ENCODE results near the gene EMC10.

Gene EMC10

DNA sequence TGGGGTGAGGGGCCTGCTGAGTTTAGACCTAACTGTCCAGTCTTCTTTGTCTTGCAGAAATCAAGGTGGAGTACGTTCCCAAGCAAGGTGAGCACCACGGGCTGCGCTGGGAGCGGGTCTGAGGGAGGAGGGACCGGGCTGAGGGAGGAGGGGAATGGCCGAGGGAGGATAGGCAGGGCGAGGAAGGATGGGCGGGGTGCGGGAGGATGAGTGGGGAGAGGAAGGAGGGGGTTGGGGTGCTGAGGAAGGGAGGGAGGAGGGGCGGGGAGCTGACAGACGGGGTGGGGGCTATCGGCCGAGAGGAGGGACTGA, 25.1 kb upstream of the EMC10 start:
- DNase-seq (ENCODE audit: low spot score), result no peak

DNA sequence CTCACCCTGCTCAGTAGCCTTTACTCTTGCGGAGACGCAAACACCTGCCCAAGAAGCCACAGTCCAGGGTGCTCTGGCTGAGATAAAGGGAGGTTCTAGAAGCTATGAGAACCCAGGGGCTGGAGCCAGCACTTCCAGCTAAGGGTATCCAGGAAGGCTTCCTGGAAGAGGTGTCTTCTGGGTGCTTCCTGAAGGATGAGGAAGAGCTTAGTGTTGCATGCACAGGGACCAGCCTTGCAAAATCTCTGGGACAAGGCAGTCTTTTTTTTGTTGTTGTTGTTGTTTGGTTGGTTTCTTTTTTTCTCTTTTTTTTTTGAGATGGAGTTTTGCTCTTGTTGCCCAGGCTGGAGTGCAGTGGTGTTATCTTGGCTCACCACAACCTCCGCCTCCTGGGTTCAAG, 23.1 kb upstream of the EMC10 start:
- DNase-seq (ENCODE audit: low spot score), result no peak

DNA sequence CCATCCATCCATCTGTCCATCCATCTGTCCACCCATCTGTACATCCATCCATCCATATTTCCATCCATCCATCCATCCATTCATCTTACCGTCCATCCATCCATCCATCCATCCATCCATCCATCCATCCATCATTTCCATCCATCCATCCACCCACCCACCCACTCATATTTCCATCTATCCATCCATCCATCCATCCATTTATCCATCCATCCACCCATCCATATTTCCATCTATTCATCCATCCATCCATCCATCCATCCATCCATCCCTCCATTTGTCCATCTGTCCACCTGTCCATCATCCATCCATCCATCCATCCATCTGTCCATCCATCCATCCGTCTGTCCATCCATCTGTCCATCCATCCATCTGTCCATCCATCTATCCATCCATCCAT, 20.3 kb upstream of the EMC10 start:
- DNase-seq (ENCODE audit: low spot score), result no peak

DNA sequence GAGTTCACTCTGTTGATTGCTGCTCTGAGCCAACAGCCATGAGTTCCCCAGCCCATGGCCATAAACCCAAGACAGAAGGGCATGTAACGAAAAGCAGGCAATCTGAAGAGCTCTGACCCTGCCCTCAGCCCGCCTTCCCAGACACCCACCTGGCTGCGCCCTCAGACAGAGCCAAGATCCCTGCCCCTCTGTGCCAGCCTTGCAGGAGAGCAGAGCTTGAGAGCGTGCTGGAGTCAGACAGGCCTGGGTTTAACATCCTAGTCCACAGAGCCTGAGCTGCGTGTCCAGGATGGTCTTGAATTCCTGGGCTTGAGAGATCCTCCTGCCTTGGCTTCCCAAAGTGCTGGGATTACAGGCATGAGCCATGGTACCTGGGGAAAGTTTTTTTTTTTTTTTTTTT, 19.0 kb upstream of the EMC10 start:
- DNase-seq (ENCODE audit: low spot score), result no peak

DNA sequence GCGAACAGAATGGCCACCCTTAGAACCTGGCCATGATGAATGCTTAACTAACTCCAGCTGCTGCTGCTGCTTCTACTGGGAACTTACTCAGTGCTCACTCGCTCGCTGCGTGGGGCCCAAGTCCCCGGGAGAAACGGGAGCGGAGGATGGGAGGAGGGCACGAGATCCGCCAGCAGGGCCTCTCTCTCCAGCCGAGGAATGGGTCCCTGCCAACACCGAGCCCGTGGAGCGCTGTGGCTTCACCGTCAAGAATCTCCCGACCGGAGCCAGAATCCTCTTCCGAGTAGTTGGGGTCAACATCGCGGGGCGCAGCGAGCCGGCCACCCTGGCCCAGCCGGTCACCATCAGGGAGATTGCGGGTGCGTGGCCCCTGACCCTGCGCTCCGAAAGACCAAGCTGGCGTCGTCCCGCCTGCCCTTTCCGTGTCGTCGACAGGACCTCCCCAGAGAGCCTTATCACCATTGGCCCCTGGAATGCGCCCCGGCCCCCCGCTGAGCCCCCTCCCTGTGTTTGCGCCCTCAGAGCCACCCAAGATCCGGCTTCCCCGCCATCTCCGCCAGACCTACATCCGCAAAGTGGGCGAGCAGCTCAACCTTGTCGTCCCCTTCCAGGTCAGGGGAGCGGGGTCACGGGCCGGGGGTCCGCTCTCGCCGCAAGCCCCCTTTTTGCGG, 17.8 kb upstream of the EMC10 start:
- DNase-seq (ENCODE audit: low spot score), result peak; percentile 29

DNA sequence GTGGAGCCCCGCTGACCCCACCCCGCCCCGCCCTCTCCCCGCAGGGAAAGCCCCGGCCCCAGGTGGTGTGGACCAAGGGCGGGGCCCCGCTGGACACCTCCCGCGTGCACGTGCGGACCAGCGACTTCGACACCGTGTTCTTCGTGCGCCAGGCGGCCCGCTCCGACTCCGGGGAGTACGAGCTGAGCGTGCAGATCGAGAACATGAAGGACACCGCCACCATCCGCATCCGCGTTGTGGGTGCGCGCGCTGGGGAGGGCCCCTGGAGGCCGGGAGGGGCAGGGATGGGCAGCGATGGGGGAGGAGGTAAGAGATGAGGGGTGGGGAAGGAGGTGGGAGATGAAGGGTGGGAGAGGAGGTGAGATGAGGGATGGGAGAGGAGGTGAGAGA, 17.2 kb upstream of the EMC10 start:
- DNase-seq (ENCODE audit: low spot score), result no peak

DNA sequence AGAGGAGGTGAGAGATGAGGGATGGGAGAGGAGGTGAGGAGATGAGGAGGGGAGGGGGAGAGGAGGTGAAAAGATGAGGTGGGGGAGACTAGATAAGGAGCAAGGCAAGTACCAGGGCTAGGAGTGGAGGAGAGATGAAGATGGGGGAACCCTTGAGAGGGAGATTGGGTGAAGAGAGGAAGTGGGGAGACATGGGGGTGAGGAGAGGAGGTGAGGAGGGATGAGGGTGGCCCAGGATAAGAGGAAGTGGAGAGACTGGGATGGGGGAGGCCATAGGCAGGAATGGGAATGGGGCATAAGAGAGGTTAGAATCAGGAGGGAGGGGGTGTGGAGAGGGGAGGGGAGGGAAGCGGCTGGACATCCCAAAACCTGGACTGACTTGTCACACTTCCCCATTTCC, 16.7 kb upstream of the EMC10 start:
- no peak for DNase-seq (ENCODE audit: low spot score)

DNA sequence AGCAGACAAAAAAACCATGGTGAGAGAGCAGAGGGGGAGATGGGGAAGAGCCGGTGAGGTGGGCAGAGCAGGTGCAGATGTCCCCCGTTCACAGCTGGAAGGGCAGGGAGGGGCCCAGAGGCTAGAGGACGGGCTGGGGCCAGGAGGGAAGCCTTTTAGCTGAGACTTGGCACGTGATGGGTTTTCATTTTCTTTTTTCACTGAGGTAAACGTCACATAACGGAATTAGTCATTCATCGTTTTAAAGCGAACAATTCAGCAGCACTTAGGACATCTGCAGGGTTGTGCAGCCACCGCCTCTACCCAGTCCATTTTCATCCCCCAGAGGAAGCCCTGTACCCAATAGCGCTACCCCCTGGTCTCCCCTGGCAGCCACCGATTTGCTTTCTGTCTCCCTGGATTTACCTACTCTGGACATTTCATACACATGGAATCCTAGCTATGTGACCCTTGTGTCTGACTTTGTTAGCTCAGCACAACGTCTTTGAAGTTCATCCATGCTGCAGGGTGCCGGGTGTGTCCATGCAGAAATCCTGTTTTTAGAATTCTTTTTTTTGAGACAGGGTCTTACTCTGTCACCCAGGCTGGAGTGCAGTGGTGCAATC, 16.0 kb upstream of the EMC10 start:
- peak; percentile 95 for DNase-seq (ENCODE audit: low spot score)

DNA sequence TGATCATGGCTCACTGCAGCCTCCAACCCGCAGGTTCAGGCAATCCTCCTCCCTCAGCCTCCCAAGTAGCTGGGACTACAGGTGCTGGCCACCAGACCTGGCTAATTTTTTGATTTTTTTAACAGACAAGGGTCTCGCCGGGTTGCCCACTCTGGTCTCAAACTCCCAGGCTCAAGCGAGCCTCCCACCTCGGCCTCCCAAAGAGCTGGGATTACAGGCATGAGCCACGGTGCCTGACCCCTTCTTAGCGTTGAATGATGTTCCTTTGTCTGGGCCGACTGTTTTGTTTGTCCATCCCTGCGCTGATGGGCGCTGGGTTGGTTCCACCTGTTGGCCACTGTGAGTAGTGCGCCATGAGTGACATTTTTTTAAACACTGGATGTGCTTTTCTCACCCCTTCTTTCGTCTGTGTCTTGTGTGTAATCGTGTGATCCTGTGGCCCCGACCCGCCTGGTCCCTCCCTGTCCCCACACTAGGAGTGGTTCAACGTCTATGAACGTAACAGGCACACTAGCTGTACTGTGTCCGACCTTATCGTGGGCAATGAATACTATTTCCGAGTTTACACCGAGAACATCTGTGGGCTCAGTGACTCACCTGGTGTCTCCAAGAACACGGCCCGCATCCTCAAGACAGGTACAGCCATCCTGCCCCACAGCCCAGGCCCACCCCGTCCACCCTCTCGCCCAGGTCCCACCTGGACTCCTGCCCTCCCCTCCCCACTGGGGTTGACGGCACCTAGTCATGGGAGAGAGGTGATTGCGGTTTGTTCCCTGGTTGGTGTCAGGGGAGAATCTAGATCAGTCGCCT, 15.0 kb upstream of the EMC10 start:
- peak; percentile 77 for DNase-seq (ENCODE audit: low spot score)

DNA sequence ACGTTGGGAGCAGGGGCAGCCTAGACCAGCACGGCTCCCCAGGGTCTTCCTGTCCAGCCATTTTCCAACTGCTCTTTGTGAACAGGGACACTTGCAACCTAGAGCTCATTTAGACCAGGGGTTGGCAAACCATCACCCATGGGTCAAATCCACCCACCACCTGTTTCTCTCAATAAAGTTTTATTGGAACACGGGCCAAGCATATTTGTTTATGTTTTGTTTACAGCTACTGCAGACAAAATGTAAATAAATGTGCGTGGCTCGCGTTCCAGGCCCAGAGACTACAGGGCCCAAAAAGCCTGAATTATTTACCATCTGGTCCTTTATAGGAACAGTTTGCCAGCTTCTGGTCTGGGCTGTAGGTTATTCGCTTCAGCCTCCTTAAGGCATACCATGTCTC, 13.3 kb upstream of the EMC10 start:
- DNase-seq (ENCODE audit: low spot score), result no peak

DNA sequence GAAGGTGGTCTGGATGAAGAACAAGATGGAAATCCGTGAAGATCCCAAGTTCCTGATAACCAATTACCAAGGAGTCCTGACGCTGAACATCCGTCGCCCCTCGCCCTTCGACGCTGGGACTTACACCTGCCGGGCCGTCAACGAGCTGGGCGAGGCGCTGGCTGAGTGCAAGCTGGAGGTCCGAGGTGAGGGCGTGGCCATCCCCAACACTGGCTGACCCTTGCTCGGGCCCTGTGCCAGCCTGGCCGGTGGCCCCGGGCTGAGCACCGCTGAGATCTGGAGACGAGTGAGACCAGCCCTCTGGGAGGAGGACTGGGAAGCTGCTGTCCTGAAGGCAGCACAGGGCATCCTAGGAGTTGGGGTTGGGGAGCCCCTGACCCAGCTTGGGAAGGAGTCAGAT, 12.0 kb upstream of the EMC10 start:
- no peak for DNase-seq (ENCODE audit: low spot score)

DNA sequence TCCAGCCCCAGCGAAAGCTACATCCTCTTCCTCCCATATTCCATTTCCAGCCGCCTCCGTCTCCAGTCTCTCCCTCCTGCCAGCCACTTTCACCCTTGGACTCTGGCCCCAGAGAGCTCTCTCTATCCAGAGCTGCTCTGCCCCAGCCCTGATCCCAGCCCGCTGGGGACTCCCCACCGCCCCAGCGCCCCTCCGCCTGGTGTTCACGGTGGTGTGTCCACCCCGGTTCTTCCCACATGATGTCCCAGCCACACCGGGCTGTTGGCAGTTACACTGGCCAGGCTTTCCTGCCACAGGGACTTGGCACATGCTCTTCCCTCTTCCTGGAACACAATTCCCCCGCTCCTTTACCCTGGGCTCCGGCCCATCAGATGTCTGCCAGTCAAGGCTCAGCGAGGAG, 11.3 kb upstream of the EMC10 start:
- no peak for DNase-seq (ENCODE audit: low spot score)

DNA sequence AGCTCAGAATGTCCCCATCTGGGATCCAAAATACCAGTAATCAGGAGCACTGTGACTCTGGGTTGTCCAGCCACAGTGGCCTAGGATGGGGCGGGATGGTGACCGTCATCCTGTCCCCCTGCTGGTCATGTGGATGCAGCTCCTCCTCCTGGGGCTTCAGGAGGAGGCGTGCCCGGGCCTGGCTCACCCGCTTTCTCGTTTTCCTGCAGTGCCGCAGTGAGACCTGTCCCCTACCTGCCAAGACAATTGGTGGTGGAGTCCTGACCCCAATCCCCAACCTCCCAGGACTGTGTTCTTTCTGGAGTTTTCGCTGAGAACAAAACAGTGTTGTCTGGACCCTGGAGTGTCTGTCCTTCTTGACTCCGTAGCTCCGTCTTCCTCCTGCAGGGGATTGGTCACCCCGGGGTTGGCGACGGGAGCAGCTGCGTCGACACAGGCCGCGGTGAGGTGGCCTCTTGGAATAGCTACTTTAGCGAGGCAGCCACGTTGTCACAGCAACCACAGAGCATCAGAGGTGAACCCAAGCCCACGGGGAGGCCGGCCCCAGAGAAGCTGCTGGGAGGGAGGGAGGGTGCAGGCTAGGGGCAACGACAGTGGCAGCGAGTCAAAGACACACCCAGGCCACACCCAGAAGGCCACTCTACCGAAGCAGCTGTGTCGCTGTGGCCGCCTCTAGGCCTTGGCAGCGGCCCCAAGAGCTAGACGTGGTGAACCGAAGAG, 10.2 kb upstream of the EMC10 start:
- DNase-seq (ENCODE audit: low spot score), result no peak

DNA sequence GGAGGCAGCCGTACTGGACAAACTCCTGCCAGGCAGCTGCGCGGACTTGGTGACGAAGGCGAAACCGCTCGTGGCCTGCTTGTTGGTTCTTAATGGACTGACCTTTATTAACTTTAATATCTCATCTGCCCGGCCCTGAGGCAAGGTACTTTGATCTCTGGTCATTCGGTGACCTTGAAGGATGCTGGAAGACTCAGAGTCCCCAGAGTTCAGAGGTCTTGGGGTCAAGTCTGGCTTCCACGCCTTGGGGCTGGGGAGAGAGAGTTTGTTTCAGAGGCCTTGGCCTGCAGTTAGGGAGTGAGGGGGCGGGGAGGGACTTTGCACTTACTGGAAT, 9.6 kb upstream of the EMC10 start:
- no peak for DNase-seq (ENCODE audit: low spot score)

DNA sequence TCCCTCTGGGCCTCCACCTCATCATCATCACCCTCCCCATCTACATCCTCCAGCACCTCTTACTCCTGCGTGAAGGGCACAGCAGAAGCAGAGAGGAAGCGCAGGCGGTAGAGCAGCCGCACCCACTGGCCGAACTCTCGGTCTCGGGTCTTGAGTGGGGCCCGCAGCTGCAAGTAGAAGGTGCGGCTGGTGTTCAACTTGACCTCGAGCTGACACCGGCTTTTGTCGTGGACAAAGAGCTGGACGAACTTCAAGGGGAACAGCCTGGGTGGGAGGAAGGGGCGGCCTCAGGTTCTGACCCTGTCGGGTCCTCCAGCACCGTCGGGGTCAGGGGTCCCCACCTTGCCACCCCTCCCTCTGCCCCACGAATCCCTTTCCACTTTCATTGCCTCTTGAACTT, 8.7 kb upstream of the EMC10 start:
- no peak for DNase-seq (ENCODE audit: low spot score)

DNA sequence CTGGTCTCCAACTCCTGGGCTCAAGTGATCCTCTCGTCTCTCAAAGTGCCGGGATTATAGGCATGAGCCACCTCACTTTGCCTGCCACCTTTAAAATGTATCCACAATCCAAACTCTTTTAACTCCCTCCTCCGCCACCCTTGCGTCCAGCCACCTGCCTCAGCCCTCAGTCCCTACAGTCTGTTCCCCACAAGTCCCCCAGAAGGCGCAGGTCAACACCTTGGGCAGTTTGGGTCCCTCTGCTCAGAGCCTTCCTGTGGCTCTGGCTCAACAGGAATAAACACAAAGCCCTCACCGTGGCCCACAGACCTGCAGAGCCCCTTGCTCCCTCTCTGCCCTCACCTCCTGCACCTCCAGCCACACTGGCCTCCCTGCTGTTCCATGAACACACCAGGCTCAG, 7.5 kb upstream of the EMC10 start:
- DNase-seq (ENCODE audit: low spot score), result no peak

DNA sequence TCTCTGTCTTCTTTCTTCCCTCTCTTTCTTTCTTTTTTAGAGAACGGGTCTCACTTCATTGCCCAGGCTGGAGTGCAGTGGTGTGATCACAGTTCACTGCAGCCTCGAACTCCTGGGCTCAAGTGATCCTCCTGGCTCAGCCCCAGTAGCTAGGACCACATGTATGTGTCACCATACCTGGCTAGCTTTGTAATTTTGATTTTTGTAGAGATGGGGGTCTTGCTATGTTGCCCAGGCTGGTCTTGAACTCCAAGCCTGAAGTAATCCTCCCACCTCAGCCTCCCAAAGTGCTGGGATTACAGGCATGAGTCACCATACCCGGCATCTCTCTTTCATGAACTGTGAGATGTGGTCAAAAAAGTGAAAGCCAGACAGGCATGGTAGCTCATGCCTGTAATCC, 3.0 kb upstream of the EMC10 start:
- DNase-seq (ENCODE audit: low spot score), result peak; percentile 24

DNA sequence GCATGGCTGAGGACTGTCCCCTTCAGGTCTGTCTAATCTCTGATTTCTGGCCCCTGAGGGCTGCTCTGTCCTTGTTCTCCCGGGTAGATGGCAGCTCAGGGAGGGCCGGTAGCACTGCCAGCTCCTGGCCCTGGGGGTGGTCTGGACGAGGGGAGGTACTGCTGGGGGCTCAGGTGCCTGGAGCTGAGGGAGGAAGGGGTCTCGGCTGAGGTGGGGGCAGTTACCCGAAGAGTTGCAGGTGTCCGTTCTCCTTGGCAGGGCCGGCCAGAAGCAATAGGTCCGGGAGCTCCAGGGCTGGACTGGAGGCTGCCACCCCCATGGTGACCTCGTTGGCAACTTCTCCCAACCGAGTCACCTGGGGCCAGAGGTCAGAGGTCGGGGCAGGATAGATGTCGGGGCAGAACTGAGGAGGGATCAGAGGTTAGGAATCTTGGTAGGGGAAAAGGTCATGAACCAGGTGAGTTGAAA, 1.2 kb upstream of the EMC10 start:
- no peak for DNase-seq (ENCODE audit: low spot score)

DNA sequence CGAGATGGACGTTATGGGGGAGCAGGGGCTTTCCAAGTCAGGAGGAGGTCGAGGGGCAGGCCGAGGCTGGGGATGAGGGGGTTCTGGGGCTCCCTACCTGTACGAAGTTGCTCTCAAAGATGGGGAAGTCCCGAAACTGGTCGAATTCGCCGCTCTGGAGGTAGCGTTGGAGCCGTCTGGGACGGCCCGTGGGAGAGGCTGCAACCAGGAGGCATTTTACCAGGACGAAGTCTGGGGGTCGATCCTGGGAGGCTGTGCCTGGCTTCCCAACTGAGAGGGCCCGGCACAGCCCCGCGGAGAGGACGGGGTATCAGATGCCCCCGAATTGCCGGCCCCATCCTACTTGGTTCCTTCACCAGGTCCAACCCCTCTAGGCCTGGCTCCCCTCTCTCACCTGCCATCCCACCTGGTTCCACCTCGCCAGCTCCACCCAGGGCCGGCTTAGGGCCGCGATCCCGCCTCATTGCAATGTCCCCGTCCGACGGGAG, 527 bp upstream of the EMC10 start:
- no peak for DNase-seq (ENCODE audit: low spot score)

DNA sequence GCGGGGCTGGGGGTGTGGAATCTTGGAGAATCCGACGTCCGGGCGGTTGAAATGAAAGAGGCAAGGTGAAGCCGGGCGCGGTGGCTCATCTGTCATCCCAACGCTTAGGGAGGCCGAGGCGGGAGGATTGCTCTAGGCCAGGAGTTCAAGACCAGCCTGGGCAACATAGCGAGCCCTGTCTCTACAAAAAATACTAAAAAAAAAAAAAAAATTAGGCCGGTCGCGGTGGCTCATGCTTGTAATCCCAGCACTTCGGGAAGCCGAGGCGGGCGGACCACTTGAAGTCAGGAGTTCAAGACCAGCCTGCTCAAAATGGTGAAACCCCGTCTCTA, 566 bp downstream of the EMC10 start:
- no peak for DNase-seq (ENCODE audit: low spot score)

DNA sequence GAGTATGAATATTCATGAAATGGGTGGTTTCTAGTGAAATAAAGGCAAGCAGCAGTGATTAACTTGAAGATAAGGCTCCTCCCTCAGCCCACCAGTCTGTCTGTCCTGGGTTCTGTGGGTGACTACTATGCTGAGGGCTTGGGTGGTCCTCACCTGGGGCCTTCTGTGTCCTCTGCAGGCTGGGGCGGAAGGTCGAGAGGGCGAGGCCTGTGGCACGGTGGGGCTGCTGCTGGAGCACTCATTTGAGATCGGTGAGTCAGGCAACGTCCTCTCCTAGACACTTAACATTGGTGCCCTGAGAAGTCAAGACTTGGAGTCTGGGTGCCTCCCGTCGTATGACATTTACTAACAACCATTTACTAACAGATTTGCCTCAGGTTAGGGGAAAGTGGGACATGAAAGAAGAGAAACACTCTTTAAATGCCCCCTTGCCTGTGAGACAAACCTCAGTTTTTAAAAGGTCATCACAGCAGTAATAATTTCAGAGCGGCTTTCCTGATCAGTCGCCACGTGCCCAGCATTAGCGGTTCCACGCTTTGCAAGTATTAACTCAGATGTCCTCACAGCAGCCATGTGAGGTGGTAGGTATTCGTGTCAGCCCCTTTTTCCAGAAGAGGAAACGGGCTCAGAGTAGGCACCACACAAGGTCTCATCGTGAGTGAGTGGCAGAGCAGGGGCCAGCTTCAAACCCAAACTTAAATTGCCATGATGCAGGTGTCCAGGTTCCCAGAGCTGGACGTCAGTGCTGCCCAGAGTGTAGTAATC, 1.6 kb downstream of the EMC10 start:
- no peak for DNase-seq (ENCODE audit: low spot score)
